HepG2 (cell line): ENCODE results near the gene ZNF638. TPM values are rescaled to one million over a fixed set of nuclear protein-coding genes. Genes with fewer than 3 reads are reported as not detected.

Experiments used
- ATAC-seq: fragments of 200-7000 bp; cut with Tn5 transposase; 3 replicates; pipeline ENCODE4 v1.9.1; 2020; ENCODE audit warnings: mild to moderate bottlenecking, moderate library complexity
- BruUV-seq: library from RNA; stranded (reverse); fragments of 400-500 nt; replicated peaks from 2 replicates; lab custom pipeline; 2021; lab: Mats Ljungman, UMichigan
- CTCF ChIA-PET: fragments of 300-600 bp; formaldehyde crosslinking; extraction: SDS; loops from one replicate; lab custom pipeline; 2021; ENCODE audit warnings: low total read pairs, inconsistent platforms, low intra/inter-chr PET ratio; lab: Yijun Ruan, JAX
- POLR2A ChIA-PET: fragments of 350-600 bp; sonication (Branson Sonifier 250); formaldehyde crosslinking; loops from one replicate; lab custom pipeline; 2020; ENCODE audit warnings: antibody characterized with exemption, inconsistent platforms; lab: Yijun Ruan, JAX
- DNase-seq: peaks from one replicate; pipeline ENCODE4 v3.0.0-alpha.2; 2015; ENCODE audit warnings: low spot score
- FAIRE-seq: peaks from 3 replicates; lab custom pipeline; 2011; peaks lifted over from hg19 to GRCh38; lab: Jason Lieb, UNC
- H2AFZ ChIP-seq: one replicate; pipeline ENCODE4 v1.6.1; 2011; ENCODE audit warnings: low read length, inconsistent platforms
- H3K27ac ChIP-seq: fragments of 300-600 bp; 3 replicates; pipeline ENCODE4 v1.8.0; 2011; ENCODE audit warnings: mixed run types, mild to moderate bottlenecking, mixed read lengths, low read length, inconsistent platforms; ENCODE audit not compliant: insufficient read depth; ENCODE audit errors: extremely low read length
- H3K27me3 ChIP-seq, 2 experiments: fragments of 200-600 bp in 1 of 2; 2 replicates in 1 of 2; 3 replicates in 1 of 2; pipeline versions ENCODE4 v1.6.0 to v1.8.0; 2011; ENCODE audit warnings: low read length in 2 of 2, mild to moderate bottlenecking in 2 of 2, moderate library complexity in 2 of 2, inconsistent platforms in 1 of 2; ENCODE audit not compliant: insufficient read depth in 2 of 2, control insufficient read depth in 1 of 2
- H3K36me3 ChIP-seq, 2 experiments: fragments of 200-600 bp in 1 of 2; replicated peaks in 1 of 2; 2 replicates in 1 of 2; 3 replicates in 1 of 2; pipeline versions ENCODE4 v1.5.1 to v1.8.0; 2011; ENCODE audit warnings: low read length in 2 of 2, inconsistent platforms in 1 of 2; ENCODE audit not compliant: insufficient read depth in 2 of 2, control insufficient read depth in 1 of 2
- H3K4me1 ChIP-seq: 2 replicates; pipeline ENCODE4 v1.5.1; 2012; ENCODE audit warnings: low read length, inconsistent platforms; ENCODE audit not compliant: insufficient read depth
- H3K4me2 ChIP-seq: 2 replicates; pipeline ENCODE4 v1.6.0; 2011; ENCODE audit warnings: low read depth, low read length, inconsistent platforms
- H3K4me3 ChIP-seq, 3 experiments: fragments of 200-600 bp in 1 of 3; sonication (generic), shearing (Covaris generic) in 1 of 3; replicated peaks in 1 of 3; 2 replicates each; pipeline ENCODE4 v1.5.1; 2011 to 2016; ENCODE audit warnings: low read length in 3 of 3, inconsistent platforms in 2 of 3, low read depth in 2 of 3, mild to moderate bottlenecking in 2 of 3, control low read depth in 1 of 3, mixed read lengths in 1 of 3; ENCODE audit not compliant: insufficient read depth in 1 of 3
- H3K79me2 ChIP-seq: one replicate; pipeline ENCODE4 v1.6.1; 2011; ENCODE audit warnings: low read length, inconsistent platforms; ENCODE audit not compliant: insufficient read depth
- H3K9ac ChIP-seq: 2 replicates; pipeline ENCODE4 v1.6.0; 2011; ENCODE audit warnings: mild to moderate bottlenecking, low read depth, low read length, inconsistent platforms; ENCODE audit not compliant: insufficient read depth
- H3K9me3 ChIP-seq: 2 replicates; pipeline ENCODE4 v1.5.1; 2012; ENCODE audit warnings: mild to moderate bottlenecking, low read length
- H4K20me1 ChIP-seq: 2 replicates; pipeline ENCODE4 v1.6.0; 2011; ENCODE audit warnings: inconsistent platforms, mild to moderate bottlenecking, low read length, moderate library complexity; ENCODE audit not compliant: insufficient read depth
- KDM2A ChIP-seq: sonication (generic); formaldehyde crosslinking; IDR thresholded peaks from 2 replicates; pipeline ENCODE4 v1.4.0; 2020; ENCODE audit warnings: low read depth, missing genetic modification reagents, borderline replicate concordance
- NBN ChIP-seq: fragments of 450-650 bp; conservative IDR thresholded peaks from 2 replicates; pipeline ENCODE4 v1.6.1; 2017
- YEATS2 ChIP-seq: sonication (generic); formaldehyde crosslinking; IDR thresholded peaks from 2 replicates; pipeline ENCODE4 v1.4.0; 2020; ENCODE audit warnings: missing genetic modification reagents, borderline replicate concordance
- ZNF3 ChIP-seq: IDR thresholded peaks from 2 replicates; pipeline ENCODE4 v1.7.0; 2017; ENCODE audit warnings: inconsistent platforms
- ZNF720 ChIP-seq: sonication (generic); formaldehyde crosslinking; IDR thresholded peaks from 2 replicates; pipeline ENCODE4 v1.4.0; 2020; ENCODE audit warnings: missing genetic modification reagents
- ZNF788 ChIP-seq: sonication (generic); formaldehyde crosslinking; IDR thresholded peaks from 2 replicates; pipeline ENCODE4 v1.5.0; 2020; ENCODE audit warnings: mild to moderate bottlenecking, missing genetic modification reagents, borderline replicate concordance
- WGBS: methylation state at CpG from one replicate; pipeline ENCODE4 v1.1.6; 2017; ENCODE audit warnings: low lambda C conversion rate; 5-methylcytosine and 5-hydroxymethylcytosine counted together
- in situ Hi-C: cut with HindIII; loops from 2 replicates; pipeline ENCODE4 v1.10.0; 2017; ENCODE audit warnings: low pct_unique_long_range_greater_than_20kb; ENCODE audit not compliant: extremely low pct_ligation_motif_present
- intact Hi-C: fragments of 100-400 bp; cut with micrococcal nuclease; formaldehyde crosslinking; loops from one replicate; pipeline ENCODE4 v1.10.0; 2022; ENCODE audit not compliant: unreplicated experiment
- polyA plus RNA-seq, 8 experiments: library from polyadenylated mRNA; depleted of rRNA in 3 of 8; stranded (reverse) in 7 of 8; unstranded in 1 of 8; fragments of >200 nt; fragmentation: Illumina TruSeq in 4 of 8; extraction: Trizol in 4 of 8; gene quantifications; 2 replicates each; pipeline versions ENCODE4 v1.2.1 to v1.2.3, GENCODE V29; 2011 to 2016; ENCODE audit warnings: low read depth in 4 of 8, missing spikeins in 1 of 8, mixed read lengths in 1 of 8; ENCODE audit not compliant: insufficient read depth in 1 of 8
- total RNA-seq, 5 experiments: library from RNA; depleted of rRNA; stranded (reverse); fragments of >200 nt; fragmentation: Illumina TruSeq; extraction: Trizol; gene quantifications; 2 replicates each; pipeline ENCODE4 v1.2.3, GENCODE V29; 2016; ENCODE audit warnings: low read depth in 1 of 5
- TF ChIP-seq, protein P1 (sequence below): sonication (generic); formaldehyde crosslinking; IDR thresholded peaks from 2 replicates; pipeline ENCODE4 v1.5.0; 2020; ENCODE audit warnings: missing genetic modification reagents
- TF ChIP-seq, protein P2 (sequence below): sonication (generic); formaldehyde crosslinking; IDR thresholded peaks from 2 replicates; pipeline ENCODE4 v1.4.0; 2020; ENCODE audit warnings: missing genetic modification reagents
- TF ChIP-seq, protein P3 (sequence below): sonication (generic); formaldehyde crosslinking; IDR thresholded peaks from 2 replicates; pipeline ENCODE4 v1.8.0; 2023; ENCODE audit warnings: mild to moderate bottlenecking, missing genetic modification reagents

Gene ZNF638
- total and polyA plus RNA-seq, 2 of the 13 experiments (the other 11 are each of a cell fraction or from before 2014, with no cell fraction given): 92.7 to 144 TPM

DNA sequence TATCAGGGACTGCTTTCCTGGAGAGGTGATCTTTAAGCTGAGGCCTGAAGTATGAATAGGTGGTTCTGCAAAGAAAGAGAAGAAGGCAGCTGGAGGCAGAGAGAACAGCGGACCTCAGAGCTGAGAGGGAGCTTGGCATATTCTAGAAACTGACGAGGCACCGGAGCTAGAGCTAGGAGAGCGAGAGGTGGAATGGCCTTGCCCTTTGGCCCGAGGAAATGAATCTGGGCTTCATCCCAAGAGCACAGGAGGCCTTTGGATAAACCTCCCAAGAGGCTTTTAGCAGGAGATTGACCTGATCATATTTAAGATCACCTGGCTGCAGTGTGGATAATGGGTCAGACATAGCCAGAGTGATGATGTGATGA lies 129.7 kb downstream of the ZNF638 start:
- Histone ChIP-seq H3K27me3 (peaks cover 0 to 24% of the 10 kb centered on the region in 2 experiments; a peak in 4 of 5 replicates), H3K4me3 (no peak overlapping the region), H3K36me3 (no peaks in the 10 kb centered on the region), H3K9me3 (no peaks in the 10 kb centered on the region), H3K9ac (no peak overlapping the region), H2AFZ (no peak overlapping the region), H3K27ac (no peak overlapping the region), H3K4me2 (no peak overlapping the region), H3K4me1 (peaks cover 31% of the 10 kb centered on the region), H4K20me1 (no peaks in the 10 kb centered on the region), H3K79me2 (no peaks in the 10 kb centered on the region)
- ATAC-seq (no peak), FAIRE-seq (no peak), DNase-seq (no peak)
- in situ Hi-C loops: no loop called here
- CTCF ChIA-PET: no interaction called here
- TF ChIP-seq, protein P1, sequence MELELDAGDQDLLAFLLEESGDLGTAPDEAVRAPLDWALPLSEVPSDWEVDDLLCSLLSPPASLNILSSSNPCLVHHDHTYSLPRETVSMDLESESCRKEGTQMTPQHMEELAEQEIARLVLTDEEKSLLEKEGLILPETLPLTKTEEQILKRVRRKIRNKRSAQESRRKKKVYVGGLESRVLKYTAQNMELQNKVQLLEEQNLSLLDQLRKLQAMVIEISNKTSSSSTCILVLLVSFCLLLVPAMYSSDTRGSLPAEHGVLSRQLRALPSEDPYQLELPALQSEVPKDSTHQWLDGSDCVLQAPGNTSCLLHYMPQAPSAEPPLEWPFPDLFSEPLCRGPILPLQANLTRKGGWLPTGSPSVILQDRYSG (CRISPR knock-in tag): no peak
- no peak for TF ChIP-seq ZNF788 (CRISPR knock-in tag)
- no peak for TF ChIP-seq KDM2A
- TF ChIP-seq, protein P2, sequence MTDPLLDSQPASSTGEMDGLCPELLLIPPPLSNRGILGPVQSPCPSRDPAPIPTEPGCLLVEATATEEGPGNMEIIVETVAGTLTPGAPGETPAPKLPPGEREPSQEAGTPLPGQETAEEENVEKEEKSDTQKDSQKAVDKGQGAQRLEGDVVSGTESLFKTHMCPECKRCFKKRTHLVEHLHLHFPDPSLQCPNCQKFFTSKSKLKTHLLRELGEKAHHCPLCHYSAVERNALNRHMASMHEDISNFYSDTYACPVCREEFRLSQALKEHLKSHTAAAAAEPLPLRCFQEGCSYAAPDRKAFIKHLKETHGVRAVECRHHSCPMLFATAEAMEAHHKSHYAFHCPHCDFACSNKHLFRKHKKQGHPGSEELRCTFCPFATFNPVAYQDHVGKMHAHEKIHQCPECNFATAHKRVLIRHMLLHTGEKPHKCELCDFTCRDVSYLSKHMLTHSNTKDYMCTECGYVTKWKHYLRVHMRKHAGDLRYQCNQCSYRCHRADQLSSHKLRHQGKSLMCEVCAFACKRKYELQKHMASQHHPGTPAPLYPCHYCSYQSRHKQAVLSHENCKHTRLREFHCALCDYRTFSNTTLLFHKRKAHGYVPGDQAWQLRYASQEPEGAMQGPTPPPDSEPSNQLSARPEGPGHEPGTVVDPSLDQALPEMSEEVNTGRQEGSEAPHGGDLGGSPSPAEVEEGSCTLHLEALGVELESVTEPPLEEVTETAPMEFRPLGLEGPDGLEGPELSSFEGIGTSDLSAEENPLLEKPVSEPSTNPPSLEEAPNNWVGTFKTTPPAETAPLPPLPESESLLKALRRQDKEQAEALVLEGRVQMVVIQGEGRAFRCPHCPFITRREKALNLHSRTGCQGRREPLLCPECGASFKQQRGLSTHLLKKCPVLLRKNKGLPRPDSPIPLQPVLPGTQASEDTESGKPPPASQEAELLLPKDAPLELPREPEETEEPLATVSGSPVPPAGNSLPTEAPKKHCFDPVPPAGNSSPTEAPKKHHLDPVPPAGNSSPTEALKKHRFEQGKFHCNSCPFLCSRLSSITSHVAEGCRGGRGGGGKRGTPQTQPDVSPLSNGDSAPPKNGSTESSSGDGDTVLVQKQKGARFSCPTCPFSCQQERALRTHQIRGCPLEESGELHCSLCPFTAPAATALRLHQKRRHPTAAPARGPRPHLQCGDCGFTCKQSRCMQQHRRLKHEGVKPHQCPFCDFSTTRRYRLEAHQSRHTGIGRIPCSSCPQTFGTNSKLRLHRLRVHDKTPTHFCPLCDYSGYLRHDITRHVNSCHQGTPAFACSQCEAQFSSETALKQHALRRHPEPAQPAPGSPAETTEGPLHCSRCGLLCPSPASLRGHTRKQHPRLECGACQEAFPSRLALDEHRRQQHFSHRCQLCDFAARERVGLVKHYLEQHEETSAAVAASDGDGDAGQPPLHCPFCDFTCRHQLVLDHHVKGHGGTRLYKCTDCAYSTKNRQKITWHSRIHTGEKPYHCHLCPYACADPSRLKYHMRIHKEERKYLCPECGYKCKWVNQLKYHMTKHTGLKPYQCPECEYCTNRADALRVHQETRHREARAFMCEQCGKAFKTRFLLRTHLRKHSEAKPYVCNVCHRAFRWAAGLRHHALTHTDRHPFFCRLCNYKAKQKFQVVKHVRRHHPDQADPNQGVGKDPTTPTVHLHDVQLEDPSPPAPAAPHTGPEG: no peak
- TF ChIP-seq NBN: no peak
- TF ChIP-seq ZNF3 (CRISPR knock-in tag): no peak
- TF ChIP-seq YEATS2 (CRISPR knock-in tag): no peak
- TF ChIP-seq, protein P3, sequence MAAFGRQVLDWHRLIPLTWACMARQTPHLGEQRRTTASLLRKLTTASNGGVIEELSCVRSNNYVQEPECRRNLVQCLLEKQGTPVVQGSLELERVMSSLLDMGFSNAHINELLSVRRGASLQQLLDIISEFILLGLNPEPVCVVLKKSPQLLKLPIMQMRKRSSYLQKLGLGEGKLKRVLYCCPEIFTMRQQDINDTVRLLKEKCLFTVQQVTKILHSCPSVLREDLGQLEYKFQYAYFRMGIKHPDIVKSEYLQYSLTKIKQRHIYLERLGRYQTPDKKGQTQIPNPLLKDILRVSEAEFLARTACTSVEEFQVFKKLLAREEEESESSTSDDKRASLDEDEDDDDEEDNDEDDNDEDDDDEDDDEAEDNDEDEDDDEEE (CRISPR knock-in tag): no peak
- TF ChIP-seq ZNF720 (CRISPR knock-in tag): no peak
- POLR2A ChIA-PET: no interaction called here
- BruUV-seq: no TSS peak
- intact Hi-C loops: no loop called here
- 15% methylated on average over 5 of the region's 5 CpGs for WGBS
